ENCODE measurements around the gene ATP5PB. TPM values are rescaled to one million over a fixed set of nuclear protein-coding genes. Genes with fewer than 3 reads are reported as not detected.

ATP5PB gene
- total RNA-seq, 1 experiment from 2014 or later, result 194 TPM

DNA sequence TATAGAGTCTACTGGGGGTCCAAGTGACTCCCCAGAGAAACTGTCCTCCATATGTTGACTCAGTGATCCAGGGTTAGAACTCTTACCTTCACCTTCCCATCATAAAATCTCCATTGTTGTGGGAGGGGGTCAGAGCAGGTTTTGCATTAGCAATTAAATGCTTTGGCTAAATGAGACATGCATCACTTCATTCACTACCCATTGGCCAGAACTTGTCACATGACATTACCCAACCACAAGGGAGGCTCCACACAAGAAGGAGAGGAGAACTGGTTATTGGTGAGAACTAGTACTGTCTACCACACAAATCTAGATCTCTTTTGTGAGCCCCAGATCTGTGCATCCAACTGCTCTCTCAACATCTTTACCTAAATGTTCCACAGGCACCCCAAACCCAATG is 20.3 kb downstream of the ATP5PB start:
- Histone ChIP-seq H3K36me3 (ENCODE audit: control insufficient read depth, insufficient read depth, low read length) (no peaks in the 10 kb centered on the region), H3K4me3 (ENCODE audit: low read depth, low read length) (no peak overlapping the region), H3K27me3 (replicated peaks; ENCODE audit: control insufficient read depth, insufficient read depth, low read length) (no peaks in the 10 kb centered on the region), H3K4me1 (no peaks in the 10 kb centered on the region), H3K9me3 (no peaks in the 10 kb centered on the region)
- Mint-ChIP-seq H3K4me1 (ENCODE audit: low read depth, unreplicated experiment) (no peaks in the 10 kb centered on the region), H3K9me3 (ENCODE audit: unreplicated experiment) (no peaks in the 10 kb centered on the region), H3K27me3 (ENCODE audit: insufficient read depth, unreplicated experiment) (no peaks in the 10 kb centered on the region), H3K27ac (ENCODE audit: unreplicated experiment) (no peak overlapping the region), H3K4me3 (ENCODE audit: unreplicated experiment) (no peak overlapping the region), H3K36me3 (ENCODE audit: insufficient read depth, unreplicated experiment) (no peaks in the 10 kb centered on the region)
- BruUV-seq (replicated peaks), result no TSS peak
- TF ChIP-seq CTCF (IDR thresholded peaks at IDR 0.05; ENCODE audit: insufficient read depth in 1 of 2, low read depth in 1 of 2, low read length in 1 of 2, severe bottlenecking in 1 of 2, unreplicated experiment in 1 of 2), result no peak
- POLR2A ChIA-PET, result no interaction called here
- DNase-seq, result no peak
- intact Hi-C loops (cut with micrococcal nuclease; ENCODE audit: unreplicated experiment), result no loop called here
- CTCF ChIA-PET, result no interaction called here

DNA sequence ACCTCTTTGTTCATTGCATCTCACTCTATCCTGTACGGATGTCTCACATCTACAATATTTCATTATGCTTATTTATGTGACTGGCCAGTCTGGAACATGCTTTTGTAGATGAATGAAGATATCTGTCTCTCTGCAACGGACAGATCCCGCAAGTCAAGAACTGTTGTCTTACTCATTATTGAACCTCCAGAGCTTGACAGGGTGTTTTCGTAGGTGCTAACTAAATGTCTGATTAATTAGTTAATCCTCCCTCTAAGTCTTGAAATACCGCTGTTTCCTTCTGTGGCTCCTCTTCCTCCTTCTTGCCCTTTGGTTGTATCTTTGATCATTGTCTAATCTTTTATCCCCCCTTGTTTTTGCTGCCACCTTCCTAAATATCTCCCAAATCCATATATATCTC is 21.3 kb downstream of the ATP5PB start:
- no peak for DNase-seq
- TF ChIP-seq CTCF (IDR thresholded peaks at IDR 0.05; ENCODE audit: insufficient read depth in 1 of 2, low read depth in 1 of 2, low read length in 1 of 2, severe bottlenecking in 1 of 2, unreplicated experiment in 1 of 2), result no peak
- Mint-ChIP-seq H3K9me3 (ENCODE audit: unreplicated experiment) (no peaks in the 10 kb centered on the region), H3K36me3 (ENCODE audit: insufficient read depth, unreplicated experiment) (no peaks in the 10 kb centered on the region), H3K27ac (ENCODE audit: unreplicated experiment) (no peak overlapping the region), H3K27me3 (ENCODE audit: insufficient read depth, unreplicated experiment) (no peaks in the 10 kb centered on the region), H3K4me3 (ENCODE audit: unreplicated experiment) (no peak overlapping the region), H3K4me1 (ENCODE audit: low read depth, unreplicated experiment) (no peaks in the 10 kb centered on the region)
- no peaks in the 10 kb centered on the region for H3K27me3 ChIP-seq (replicated peaks; ENCODE audit: control insufficient read depth, insufficient read depth, low read length)
- ChIA-PET POLR2A (no interaction called here), CTCF (no interaction called here)
- no TSS peak for BruUV-seq (replicated peaks)
- intact Hi-C loops (cut with micrococcal nuclease; ENCODE audit: unreplicated experiment), result no loop called here
- no peaks in the 10 kb centered on the region for H3K4me1 ChIP-seq
- no peaks in the 10 kb centered on the region for H3K36me3 ChIP-seq (ENCODE audit: control insufficient read depth, insufficient read depth, low read length)
- H3K9me3 ChIP-seq, result no peaks in the 10 kb centered on the region
- no peak overlapping the region for H3K4me3 ChIP-seq (ENCODE audit: low read depth, low read length)

- Mint-ChIP-seq H3K27me3 (ENCODE audit: insufficient read depth, unreplicated experiment) (no peaks in the 10 kb centered on the region), H3K4me1 (ENCODE audit: low read depth, unreplicated experiment) (no peaks in the 10 kb centered on the region), H3K9me3 (ENCODE audit: unreplicated experiment) (no peaks in the 10 kb centered on the region), H3K4me3 (ENCODE audit: unreplicated experiment) (no peak overlapping the region), H3K36me3 (ENCODE audit: insufficient read depth, unreplicated experiment) (no peaks in the 10 kb centered on the region), H3K27ac (ENCODE audit: unreplicated experiment) (no peak overlapping the region)
- CTCF ChIA-PET, result no interaction called here
- no peak overlapping the region for H3K4me3 ChIP-seq (ENCODE audit: low read depth, low read length)
- TF ChIP-seq CTCF (IDR thresholded peaks at IDR 0.05; ENCODE audit: insufficient read depth in 1 of 2, low read depth in 1 of 2, low read length in 1 of 2, severe bottlenecking in 1 of 2, unreplicated experiment in 1 of 2), result no peak
- no peaks in the 10 kb centered on the region for H3K36me3 ChIP-seq (ENCODE audit: control insufficient read depth, insufficient read depth, low read length)
- DNase-seq, result no peak
- POLR2A ChIA-PET, result no interaction called here
- no peaks in the 10 kb centered on the region for H3K9me3 ChIP-seq
- no peaks in the 10 kb centered on the region for H3K27me3 ChIP-seq (replicated peaks; ENCODE audit: control insufficient read depth, insufficient read depth, low read length)
- intact Hi-C loops (cut with micrococcal nuclease; ENCODE audit: unreplicated experiment), result no loop called here
- H3K4me1 ChIP-seq, result no peaks in the 10 kb centered on the region
- BruUV-seq (replicated peaks), result no TSS peak
Observed at GRCh38 chr1:111471012-111471411, 21.7 kb downstream of the ATP5PB start.

All from Caco-2 (cell line).